ENCODE results near the gene SRMS. TPM values are rescaled to one million over a fixed set of nuclear protein-coding genes. Genes with fewer than 3 reads are reported as not detected.
"Not testable (repeated sequence)": the region's sequence is repeated elsewhere in the genome, so short reads cannot be mapped to it uniquely, and the experiment has no call there.

The SRMS gene
- total RNA-seq, 1 donor from 2014 or later: 0.16 TPM

- H3K27me3 Mint-ChIP-seq: peaks cover 2% of the 10 kb centered on the region
- no peaks in the 10 kb centered on the region for H3K36me3 Mint-ChIP-seq (ENCODE audit: low read depth)
- no peak for DNase-seq
- TF ChIP-seq, protein P1, sequence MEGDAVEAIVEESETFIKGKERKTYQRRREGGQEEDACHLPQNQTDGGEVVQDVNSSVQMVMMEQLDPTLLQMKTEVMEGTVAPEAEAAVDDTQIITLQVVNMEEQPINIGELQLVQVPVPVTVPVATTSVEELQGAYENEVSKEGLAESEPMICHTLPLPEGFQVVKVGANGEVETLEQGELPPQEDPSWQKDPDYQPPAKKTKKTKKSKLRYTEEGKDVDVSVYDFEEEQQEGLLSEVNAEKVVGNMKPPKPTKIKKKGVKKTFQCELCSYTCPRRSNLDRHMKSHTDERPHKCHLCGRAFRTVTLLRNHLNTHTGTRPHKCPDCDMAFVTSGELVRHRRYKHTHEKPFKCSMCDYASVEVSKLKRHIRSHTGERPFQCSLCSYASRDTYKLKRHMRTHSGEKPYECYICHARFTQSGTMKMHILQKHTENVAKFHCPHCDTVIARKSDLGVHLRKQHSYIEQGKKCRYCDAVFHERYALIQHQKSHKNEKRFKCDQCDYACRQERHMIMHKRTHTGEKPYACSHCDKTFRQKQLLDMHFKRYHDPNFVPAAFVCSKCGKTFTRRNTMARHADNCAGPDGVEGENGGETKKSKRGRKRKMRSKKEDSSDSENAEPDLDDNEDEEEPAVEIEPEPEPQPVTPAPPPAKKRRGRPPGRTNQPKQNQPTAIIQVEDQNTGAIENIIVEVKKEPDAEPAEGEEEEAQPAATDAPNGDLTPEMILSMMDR (IDR thresholded peaks at IDR 0.05): no peak
- H3K27ac Mint-ChIP-seq: peak overlapping the region; percentile 70
- intact Hi-C loops (cut with micrococcal nuclease): loop anchor here (1.0 kb wide), 1 partner anchor 19 kb away; the partner anchor contains the start of gene FNDC11
- no peaks in the 10 kb centered on the region for H3K9me3 Mint-ChIP-seq
- peaks cover 18% of the 10 kb centered on the region for H3K4me1 Mint-ChIP-seq
- H3K4me3 Mint-ChIP-seq: peak overlapping the region; percentile 83
- CTCF ChIA-PET: interaction anchor here (1.3 kb wide), 1 partner anchor 36 kb away, joined by 7 read pairs; the partner anchor contains the start of gene PTK6
- POLR2A ChIA-PET: interaction anchor here (0.6 to 2.5 kb wide), 20 partner anchors 19 to 620 kb away, joined by 3 to 16 read pairs (median 4); partner anchors contain the start of genes GMEB2, PRPF6, PTK6 and RTEL1
- ATAC-seq (ENCODE audit: low read depth): peak; percentile 33
Measured at GRCh38 chr20:63573647-63574131, 26.1 kb upstream of the SRMS start.

- POLR2A ChIA-PET: interaction anchor here (1.1 to 2.5 kb wide), 9 partner anchors 18 to 619 kb away, joined by 3 to 14 read pairs (median 5); partner anchors contain the start of genes GMEB2 and PRPF6
- intact Hi-C loops (cut with micrococcal nuclease): no loop called here
- DNase-seq (no peak), ATAC-seq (ENCODE audit: low read depth) (no peak)
- TF ChIP-seq, protein P1 (IDR thresholded peaks at IDR 0.05): no peak
- peak overlapping the region; percentile 83 for H3K4me3 Mint-ChIP-seq
- no peak overlapping the region for H3K27ac Mint-ChIP-seq
- CTCF ChIA-PET: interaction anchor here (1.3 kb wide), 1 partner anchor 35 kb away, joined by 7 read pairs; the partner anchor contains the start of gene PTK6
- H3K9me3 Mint-ChIP-seq: no peaks in the 10 kb centered on the region
- peaks cover 2% of the 10 kb centered on the region for H3K27me3 Mint-ChIP-seq
- peaks cover 23% of the 10 kb centered on the region for H3K4me1 Mint-ChIP-seq
- no peaks in the 10 kb centered on the region for H3K36me3 Mint-ChIP-seq (ENCODE audit: low read depth)
Measured at GRCh38 chr20:63572788-63573646, 25.5 kb upstream of the SRMS start.

- intact Hi-C loops (cut with micrococcal nuclease): no loop called here
- TF ChIP-seq, protein P1 (IDR thresholded peaks at IDR 0.05): no peak
- DNase-seq (no peak), ATAC-seq (ENCODE audit: low read depth) (no peak)
- H3K4me1 Mint-ChIP-seq: peaks cover 31% of the 10 kb centered on the region
- CTCF ChIA-PET: no interaction called here
- peaks cover 2% of the 10 kb centered on the region for H3K27me3 Mint-ChIP-seq
- no peak overlapping the region for H3K4me3 Mint-ChIP-seq
- no peak overlapping the region for H3K27ac Mint-ChIP-seq
- H3K9me3 Mint-ChIP-seq: no peaks in the 10 kb centered on the region
- POLR2A ChIA-PET: interaction anchor here (0.7 to 1.3 kb wide), 2 partner anchors 18 to 55 kb away, joined by 3 read pairs; partner anchors contain the start of gene GMEB2
- H3K36me3 Mint-ChIP-seq (ENCODE audit: low read depth): no peaks in the 10 kb centered on the region
Measured at GRCh38 chr20:63572071-63572787, 24.7 kb upstream of the SRMS start.

DNA sequence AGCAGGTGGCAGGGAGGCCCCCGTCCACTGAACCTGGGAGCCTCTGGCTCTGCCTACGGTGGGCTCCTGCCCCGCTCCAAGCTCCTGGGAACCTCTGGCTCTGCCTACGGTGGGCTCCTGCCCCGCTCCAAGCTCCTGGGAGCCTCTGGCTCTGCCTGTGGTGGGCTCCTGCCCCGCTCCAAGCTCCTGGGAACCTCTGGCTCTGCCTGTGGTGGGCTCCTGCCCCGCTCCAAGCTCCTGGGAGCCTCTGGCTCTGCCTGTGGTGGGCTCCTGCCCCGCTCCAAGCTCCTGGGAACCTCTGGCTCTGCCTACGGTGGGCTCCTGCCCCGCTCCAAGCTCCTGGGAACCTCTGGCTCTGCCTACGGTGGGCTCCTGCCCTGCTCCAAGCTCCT, 23.5 kb upstream of the SRMS start:
- H3K36me3 Mint-ChIP-seq (ENCODE audit: low read depth); DNase-seq; H3K4me3 Mint-ChIP-seq; CTCF ChIA-PET; ATAC-seq (ENCODE audit: low read depth); intact Hi-C loops (cut with micrococcal nuclease); H3K9me3 Mint-ChIP-seq; H3K27me3 Mint-ChIP-seq; H3K27ac Mint-ChIP-seq: not testable (repeated sequence)
- peaks cover 34% of the 10 kb centered on the region for H3K4me1 Mint-ChIP-seq
- POLR2A ChIA-PET: interaction anchor here (0.6 kb wide), 1 partner anchor 412 kb away, joined by 3 read pairs; no protein-coding TSS in a partner anchor

- TF ChIP-seq, protein P1 (IDR thresholded peaks at IDR 0.05): no peak
- POLR2A ChIA-PET: no interaction called here
Measured at GRCh38 chr20:63570281-63571086, 22.9 kb upstream of the SRMS start.

More at GRCh38 chr20:63570281-63571086, 22.9 kb upstream of the SRMS start:
- Mint-ChIP-seq H3K36me3 (ENCODE audit: low read depth) (peaks cover 5% of the 10 kb centered on the region), H3K9me3 (no peaks in the 10 kb centered on the region), H3K4me3 (no peak overlapping the region), H3K27me3 (no peaks in the 10 kb centered on the region), H3K27ac (no peak overlapping the region), H3K4me1 (peaks cover 34% of the 10 kb centered on the region)
- ATAC-seq (ENCODE audit: low read depth) (no peak), DNase-seq (no peak)
- CTCF ChIA-PET: no interaction called here
- intact Hi-C loops (cut with micrococcal nuclease): no loop called here

Measured in activated B cell treated with CpG ODN at 0.5 μM for 24 hours (primary cell).